SK-N-MC (cell line): ENCODE results near the gene FGD5.
"Not testable (repeated sequence)": the region's sequence is repeated elsewhere in the genome, so short reads cannot be mapped to it uniquely, and the experiment has no call there.

Source experiments
- DNase-seq: peaks from one replicate; pipeline ENCODE4 v3.0.0-alpha.2; 2011; ENCODE audit warnings: low read depth, low spot score
- H3K27ac ChIP-seq: fragments of 200-600 bp; sonication (generic); 2 replicates; pipeline ENCODE4 v1.5.1; 2016; ENCODE audit warnings: mixed run types
- H3K36me3 ChIP-seq: fragments of 200-600 bp; sonication (generic); 2 replicates; pipeline ENCODE4 v1.6.1; 2017; ENCODE audit warnings: antibody characterized with exemption, low read length, mixed read lengths; ENCODE audit not compliant: insufficient read depth
- H3K4me3 ChIP-seq: fragments of 200-600 bp; sonication (generic); 2 replicates; pipeline ENCODE4 v1.5.1; 2016
- H3K9ac ChIP-seq: fragments of 200-600 bp; sonication (generic); 2 replicates; pipeline ENCODE4 v1.8.0; 2017; ENCODE audit warnings: mixed run types, mixed read lengths; ENCODE audit not compliant: insufficient read length
- H3K9me3 ChIP-seq: fragments of 200-600 bp; sonication (generic); 2 replicates; pipeline ENCODE4 v1.6.1; 2017; ENCODE audit warnings: low read depth, mild to moderate bottlenecking, antibody characterized with exemption, low read length, moderate library complexity, mixed read lengths
- EZH2 ChIP-seq: fragments of 200-600 bp; sonication (generic); IDR thresholded peaks from one replicate; pipeline ENCODE4 v1.6.1; 2017; ENCODE audit warnings: antibody characterized with exemption
- FOXP2 ChIP-seq: optimal IDR thresholded peaks from 2 replicates; pipeline ENCODE3; 2011; ENCODE audit warnings: mild to moderate bottlenecking, moderate library complexity; ENCODE audit not compliant: insufficient read depth; ENCODE audit errors: extremely low read length, control extremely low read depth
- POLR2AphosphoS5 ChIP-seq: IDR thresholded peaks from 2 replicates; pipeline ENCODE4 v1.6.1; 2012; ENCODE audit warnings: mild to moderate bottlenecking, low read depth, low read length, borderline replicate concordance

FGD5 gene

GRCh38 chr3:14900881-14901873 lies 82.4 kb downstream of the FGD5 start:
- TF ChIP-seq FOXP2 (no peak), POLR2AphosphoS5 (no peak), EZH2 (no peak)
- H3K27ac ChIP-seq: no peak overlapping the region
- no peaks in the 10 kb centered on the region for H3K36me3 ChIP-seq
- H3K9me3 ChIP-seq: no peaks in the 10 kb centered on the region
- no peak for DNase-seq
- H3K4me3 ChIP-seq: no peak overlapping the region
- no peak overlapping the region for H3K9ac ChIP-seq

DNA sequence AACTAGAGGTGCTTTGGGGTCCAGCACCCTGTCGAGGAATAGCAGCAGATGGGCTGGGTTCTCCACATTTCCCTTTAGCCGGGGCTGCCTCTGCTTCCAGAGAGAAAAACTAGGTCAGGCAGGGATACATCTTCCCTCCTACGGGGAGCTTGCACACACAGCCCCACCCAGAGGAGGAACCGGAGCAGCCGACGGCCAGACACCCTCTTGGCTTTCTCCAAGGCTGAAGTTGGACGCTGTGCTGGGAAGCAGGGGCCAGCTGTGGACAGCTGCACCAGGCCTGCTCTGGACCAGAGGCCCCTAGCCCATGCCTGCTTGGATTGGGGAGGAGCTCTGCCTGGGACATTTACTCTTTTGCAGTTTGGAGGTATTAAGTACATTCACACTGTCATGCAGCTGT lies 84.0 kb downstream of the FGD5 start:
- Histone ChIP-seq H3K27ac (no peak overlapping the region), H3K4me3 (no peak overlapping the region), H3K9ac (no peak overlapping the region), H3K36me3 (no peaks in the 10 kb centered on the region), H3K9me3 (no peaks in the 10 kb centered on the region)
- no peak for DNase-seq
- TF ChIP-seq POLR2AphosphoS5: no peak
- TF ChIP-seq FOXP2: no peak
- TF ChIP-seq EZH2: no peak

GRCh38 chr3:14903501-14903900 lies 84.7 kb downstream of the FGD5 start:
- not testable (repeated sequence) for H3K27ac ChIP-seq, H3K9ac ChIP-seq, H3K4me3 ChIP-seq, H3K9me3 ChIP-seq, H3K36me3 ChIP-seq, DNase-seq

GRCh38 chr3:14905055-14905657 lies 86.4 kb downstream of the FGD5 start:
- H3K36me3 ChIP-seq: no peaks in the 10 kb centered on the region
- H3K4me3 ChIP-seq: no peak overlapping the region
- no peaks in the 10 kb centered on the region for H3K9me3 ChIP-seq
- TF ChIP-seq POLR2AphosphoS5 (no peak), FOXP2 (no peak), EZH2 (no peak)
- no peak overlapping the region for H3K27ac ChIP-seq
- no peak for DNase-seq
- no peak overlapping the region for H3K9ac ChIP-seq

- DNase-seq: no peak
- Histone ChIP-seq H3K9me3 (no peaks in the 10 kb centered on the region), H3K36me3 (no peaks in the 10 kb centered on the region), H3K9ac (no peak overlapping the region), H3K27ac (no peak overlapping the region), H3K4me3 (no peak overlapping the region)
- no peak for TF ChIP-seq EZH2
- TF ChIP-seq POLR2AphosphoS5: no peak
- TF ChIP-seq FOXP2: no peak
Observed at GRCh38 chr3:14906355-14906971, 87.7 kb downstream of the FGD5 start.

DNA sequence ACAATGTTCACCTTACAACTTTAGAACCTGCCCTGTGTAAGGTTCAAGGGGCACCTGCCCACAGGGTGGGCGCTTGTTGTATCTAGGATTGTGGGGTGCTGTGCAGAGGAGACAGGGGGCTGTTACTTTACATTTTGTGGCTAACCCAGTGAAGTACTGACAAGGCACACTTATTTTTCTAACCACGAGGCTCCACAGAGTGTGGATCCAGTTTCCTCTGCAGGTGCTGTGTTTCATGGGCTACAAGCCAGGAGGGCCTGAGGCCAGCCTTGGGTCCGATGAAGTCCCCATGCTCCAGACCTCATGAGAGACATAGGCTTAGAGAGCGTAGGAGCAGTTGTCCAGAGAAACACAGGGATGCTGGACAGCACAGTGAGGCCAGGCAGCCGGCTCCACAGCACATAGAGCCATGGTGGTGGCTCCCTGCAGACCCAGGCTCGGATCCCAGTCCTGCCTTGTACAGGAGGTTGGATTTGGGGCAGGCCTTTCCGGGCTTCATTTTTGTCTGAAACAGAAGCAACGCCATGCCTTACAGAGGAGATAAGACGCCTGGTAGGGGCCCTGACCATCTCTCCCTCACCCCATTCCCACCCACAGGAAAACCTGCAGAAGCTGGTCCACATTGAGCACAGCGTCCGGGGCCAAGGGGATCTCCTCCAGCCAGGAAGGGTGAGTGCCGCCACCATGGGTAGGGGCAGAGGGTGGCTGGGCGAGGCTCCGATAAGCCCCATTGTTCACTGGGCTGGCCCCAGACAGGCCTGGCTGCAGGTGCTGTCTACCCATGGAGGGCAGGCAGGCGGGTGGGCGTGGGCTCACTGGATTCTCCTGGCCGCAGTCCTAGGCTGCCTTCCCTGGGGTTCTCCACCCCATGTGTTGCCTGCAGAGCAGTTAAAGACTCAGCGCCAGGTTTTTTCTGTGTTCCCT lies 88.5 kb downstream of the FGD5 start:
- no peak for DNase-seq
- TF ChIP-seq FOXP2 (no peak), EZH2 (no peak), POLR2AphosphoS5 (no peak)

DNA sequence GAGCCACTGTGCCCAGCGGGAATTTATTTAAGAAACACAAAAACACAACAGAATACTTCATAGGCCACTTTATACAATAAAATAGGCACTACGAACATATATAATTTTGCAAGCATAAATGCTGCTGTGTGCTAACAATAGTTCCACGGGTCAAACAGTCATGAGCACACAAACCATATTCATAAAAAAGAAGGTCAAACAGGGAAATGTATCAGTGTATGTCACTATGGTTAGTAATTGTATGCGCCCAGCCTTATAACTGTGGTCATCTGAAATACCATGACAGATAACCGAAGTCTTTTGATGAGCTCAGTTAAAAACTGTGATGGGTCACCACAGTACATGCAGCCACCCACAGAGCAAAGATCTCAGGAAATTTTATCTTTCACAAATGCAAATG lies 90.5 kb downstream of the FGD5 start:
- Histone ChIP-seq H3K9ac (no peak overlapping the region), H3K36me3 (no peaks in the 10 kb centered on the region), H3K4me3 (no peak overlapping the region), H3K27ac (no peak overlapping the region), H3K9me3 (no peaks in the 10 kb centered on the region)
- DNase-seq: no peak
- TF ChIP-seq EZH2 (no peak), FOXP2 (no peak), POLR2AphosphoS5 (no peak)

More for the DNA sequence above, 88.5 kb downstream of the FGD5 start:
- no peaks in the 10 kb centered on the region for H3K9me3 ChIP-seq
- no peak overlapping the region for H3K27ac ChIP-seq
- H3K4me3 ChIP-seq: no peak overlapping the region
- H3K36me3 ChIP-seq: no peaks in the 10 kb centered on the region
- H3K9ac ChIP-seq: no peak overlapping the region

GRCh38 chr3:14911651-14912050 lies 92.9 kb downstream of the FGD5 start:
- TF ChIP-seq FOXP2 (no peak), EZH2 (no peak), POLR2AphosphoS5 (no peak)
- Histone ChIP-seq H3K9me3 (no peaks in the 10 kb centered on the region), H3K4me3 (no peak overlapping the region), H3K9ac (no peak overlapping the region), H3K36me3 (no peaks in the 10 kb centered on the region), H3K27ac (no peak overlapping the region)
- no peak for DNase-seq
